HG03439 (cell line): ENCODE data around the gene CYCS.
"Not testable (repeated sequence)": the region's sequence is repeated elsewhere in the genome, so short reads cannot be mapped to it uniquely, and the experiment has no call there.

Source experiments
- ATAC-seq: cut with Tn5 transposase; IDR thresholded peaks from one replicate; pipeline ENCODE4 v1.9.1; 2021; ENCODE audit warnings: mild to moderate bottlenecking, moderate library complexity; ENCODE audit not compliant: unreplicated experiment

Gene CYCS

DNA sequence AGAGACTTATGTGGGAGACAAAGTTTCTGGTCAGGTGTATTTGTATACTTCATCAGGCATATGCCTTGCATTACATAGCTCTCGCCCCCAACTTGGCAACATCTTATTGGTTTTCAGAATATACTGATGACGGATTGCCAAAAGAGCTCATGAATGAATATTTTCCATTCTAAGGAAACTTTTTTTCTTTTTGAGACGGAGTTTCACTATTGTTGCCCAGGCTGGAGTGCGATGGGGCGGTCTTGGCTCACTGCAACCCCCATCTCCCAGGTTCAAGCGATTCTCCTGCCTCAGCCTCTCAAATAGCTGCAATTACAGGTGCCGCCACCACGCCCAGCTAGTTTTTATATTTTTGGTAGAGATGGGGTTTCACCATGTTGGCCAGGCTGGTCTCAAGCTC, 6.0 kb downstream of the CYCS start:
- ATAC-seq = no peak

DNA sequence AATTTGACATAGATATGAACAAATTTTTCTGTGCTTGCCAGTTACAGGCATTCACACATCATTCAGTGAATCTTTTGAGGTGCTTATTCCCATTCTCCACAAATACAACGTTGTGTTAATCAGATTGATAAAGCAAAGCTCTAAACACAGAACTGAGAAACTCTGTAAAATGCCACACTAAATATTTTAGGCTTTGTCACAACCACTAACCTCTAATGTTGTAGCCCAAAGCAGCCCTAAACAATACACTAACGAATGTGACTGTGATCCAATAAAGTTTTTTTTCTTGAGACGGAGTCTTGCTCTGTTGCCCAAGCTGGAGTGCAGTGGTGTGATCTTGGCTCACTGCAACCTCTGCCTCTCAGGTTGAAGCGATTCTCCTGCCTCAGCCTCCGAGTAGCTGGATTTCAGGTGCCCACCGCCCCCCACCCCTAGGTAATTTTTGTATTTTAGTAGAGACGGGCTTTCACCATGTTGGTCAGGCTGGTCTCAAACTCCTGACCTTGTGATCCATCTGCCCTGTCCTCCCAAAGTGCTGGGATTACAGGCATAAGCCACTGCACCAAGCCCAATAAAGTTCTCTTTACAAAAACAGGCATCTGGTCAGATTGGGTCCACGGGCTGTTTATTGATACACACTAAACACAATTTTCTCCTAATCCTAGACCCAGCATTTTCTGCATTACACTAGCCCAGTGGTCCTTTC, 6.9 kb downstream of the CYCS start:
- ATAC-seq = peak; percentile 40

DNA sequence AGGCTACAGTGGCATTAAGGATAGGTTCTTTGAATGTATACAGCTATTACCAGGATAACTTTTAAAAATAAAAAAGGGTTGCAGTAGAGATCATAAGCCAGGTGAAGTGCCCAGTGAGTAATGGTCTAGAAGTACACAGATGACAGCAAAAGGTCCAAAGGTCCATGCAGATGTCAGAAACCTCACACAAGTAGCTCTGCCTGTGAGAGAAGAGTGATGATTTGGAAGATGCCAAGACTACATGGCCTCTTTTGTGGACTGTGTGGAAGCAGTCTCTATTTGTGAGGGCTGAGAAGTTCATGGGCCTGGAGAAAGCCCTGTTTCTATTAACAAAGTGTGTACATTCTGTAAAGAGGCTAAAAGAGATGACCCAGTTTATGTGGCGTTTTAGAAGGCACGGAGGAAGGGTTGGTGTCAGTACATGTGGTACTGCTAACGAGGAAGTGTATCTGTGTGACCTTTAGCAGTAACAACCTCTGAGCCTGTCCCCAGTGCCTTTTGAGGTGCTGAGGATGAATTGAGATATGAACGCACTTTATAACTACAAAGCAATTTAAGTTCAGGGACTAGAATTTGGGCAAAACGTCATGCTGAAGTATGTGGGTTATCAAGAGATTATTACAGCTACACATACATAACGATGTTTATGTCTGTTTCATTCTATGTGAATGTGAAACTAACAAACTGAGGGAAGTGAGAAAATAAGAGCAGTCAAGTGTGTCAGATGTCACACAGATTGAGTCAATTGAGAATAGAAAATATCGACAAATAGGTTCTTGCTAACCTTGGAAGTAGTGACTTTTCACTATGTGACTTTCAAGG, 7.6 kb downstream of the CYCS start:
- peak; percentile 77 for ATAC-seq

GRCh38 chr7:25116621-25117020, 8.4 kb downstream of the CYCS start:
- ATAC-seq = no peak

DNA sequence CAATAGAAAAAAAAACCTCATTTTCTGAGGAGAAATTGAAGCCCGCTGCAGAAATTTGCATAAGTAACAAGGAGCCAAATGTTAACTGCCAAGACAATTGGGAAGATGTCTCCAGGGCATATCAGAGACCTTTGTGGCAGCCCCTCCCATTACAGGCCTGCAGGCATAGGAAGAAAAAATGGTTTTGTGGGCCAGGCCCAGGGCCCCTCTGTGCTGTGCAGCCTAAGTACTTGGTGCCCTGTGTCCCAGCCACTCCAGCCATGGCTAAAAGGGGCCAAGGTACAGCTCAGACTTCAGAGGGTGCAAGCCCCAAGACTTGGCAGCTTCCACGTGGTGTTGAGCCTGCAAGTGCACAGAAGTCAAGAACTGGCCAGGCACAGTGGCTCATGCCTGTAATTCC, 14.5 kb downstream of the CYCS start:
- not testable (repeated sequence) for ATAC-seq

GRCh38 chr7:25109276-25109675, 15.8 kb downstream of the CYCS start:
- no peak for ATAC-seq

GRCh38 chr7:25105911-25106310, 19.1 kb downstream of the CYCS start:
- ATAC-seq = no peak

GRCh38 chr7:25103773-25104172, 21.3 kb downstream of the CYCS start:
- no peak for ATAC-seq

DNA sequence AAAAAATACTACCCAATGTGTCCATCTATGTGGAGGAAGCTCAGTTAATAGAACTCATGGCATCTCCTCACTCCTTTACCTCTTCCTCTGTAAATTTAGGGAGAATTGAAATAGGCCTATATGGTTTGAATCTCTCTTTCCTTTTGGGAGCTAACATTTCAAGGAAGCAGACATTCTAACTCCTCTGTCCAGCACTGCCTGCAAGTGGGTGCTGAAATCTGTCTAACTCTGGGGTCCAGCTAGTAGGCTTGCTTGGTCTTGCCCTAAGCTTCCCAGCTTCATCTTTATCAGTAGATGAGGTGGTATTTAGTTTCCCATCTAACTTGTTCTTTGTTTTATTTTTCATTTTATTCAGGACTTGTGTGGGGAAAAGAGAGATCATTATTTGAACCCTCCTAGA, 23.2 kb downstream of the CYCS start:
- no peak for ATAC-seq

- peak; percentile 53 for ATAC-seq
Measured at GRCh38 chr7:25098096-25099046, 26.7 kb downstream of the CYCS start.

- no peak for ATAC-seq
Measured at GRCh38 chr7:25095516-25096345, 29.3 kb downstream of the CYCS start.

DNA sequence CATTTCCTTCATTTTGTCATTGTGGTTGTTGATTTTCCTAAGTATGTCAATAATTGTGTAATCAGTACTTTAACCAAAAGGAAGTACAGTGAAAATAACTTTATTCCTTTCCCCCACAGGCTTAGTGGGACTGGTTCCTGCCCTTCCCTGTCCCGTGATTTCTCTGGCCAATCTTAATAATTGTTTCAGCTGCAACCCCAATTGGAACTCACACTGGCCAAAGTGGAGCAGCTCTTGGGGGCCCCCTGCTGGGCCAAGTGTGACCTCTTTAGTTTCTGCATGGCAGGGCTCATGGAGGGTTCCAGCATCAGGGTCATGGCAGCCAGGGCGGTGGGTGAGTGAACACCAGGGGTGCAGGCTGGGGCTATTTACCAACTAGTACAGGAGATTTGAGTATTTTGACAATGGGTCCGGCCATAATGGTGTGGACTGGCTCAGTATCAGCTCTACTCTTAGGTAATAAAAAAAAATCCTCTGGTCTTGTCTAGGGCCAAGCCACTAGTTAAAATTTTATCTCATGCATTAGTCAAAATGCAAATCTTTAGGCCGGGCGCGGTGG, 31.7 kb downstream of the CYCS start:
- peak; percentile 76 for ATAC-seq

DNA sequence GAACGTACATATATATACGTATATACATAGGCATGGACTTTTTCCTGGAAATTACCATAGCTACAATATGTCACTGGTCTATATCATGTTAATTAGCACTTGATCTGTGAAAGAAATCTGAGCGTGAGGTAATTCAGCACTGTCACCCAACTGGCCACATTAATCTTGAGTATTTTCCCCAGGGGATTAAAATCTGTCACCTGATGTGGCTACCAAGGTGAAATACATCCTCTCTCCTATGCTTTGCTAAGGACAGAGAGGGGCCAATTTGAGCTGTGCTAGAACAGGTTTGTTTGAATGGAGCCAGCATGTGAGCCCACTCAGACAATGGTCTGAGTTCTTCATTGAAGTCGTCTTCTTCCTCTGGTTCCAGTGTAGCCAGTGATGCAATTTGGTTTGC, 33.3 kb downstream of the CYCS start:
- ATAC-seq = no peak

DNA sequence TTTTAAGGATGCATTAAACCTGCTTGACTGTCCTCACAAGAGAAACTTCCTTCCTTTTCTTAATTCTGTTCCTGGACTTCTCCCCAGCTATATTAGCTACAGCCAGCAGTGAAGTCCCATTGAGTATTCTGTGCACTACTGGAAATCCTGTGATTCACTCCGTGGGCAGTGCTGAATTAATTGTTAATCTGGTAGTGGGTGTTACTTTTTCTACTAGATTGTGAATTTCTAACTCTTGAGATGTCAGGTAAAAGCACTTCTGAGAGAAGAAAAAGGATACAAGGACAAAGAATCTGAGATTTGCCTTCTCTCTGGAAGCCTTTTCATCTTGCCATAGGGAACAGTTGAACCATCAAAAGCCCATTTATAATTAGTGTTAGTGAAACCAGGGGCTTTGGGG, 33.9 kb downstream of the CYCS start:
- no peak for ATAC-seq

DNA sequence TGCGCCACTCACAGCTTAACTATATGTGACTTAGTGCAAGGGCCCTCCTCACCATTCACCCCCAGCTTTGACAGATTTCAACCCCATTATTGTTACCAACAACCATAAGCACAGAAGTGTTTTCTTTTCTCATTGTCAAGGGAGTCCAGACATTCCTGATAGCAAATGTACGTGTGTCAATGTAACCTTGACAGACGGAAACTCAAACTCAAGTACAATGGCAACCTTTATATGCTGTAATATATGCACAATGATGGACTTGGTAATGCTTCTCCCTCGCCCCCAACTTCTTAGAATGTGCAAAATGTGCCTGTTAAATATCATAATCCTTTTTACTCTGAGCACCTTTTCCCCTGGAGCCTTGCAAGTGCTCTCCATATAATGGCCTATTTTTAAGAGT, 34.7 kb downstream of the CYCS start:
- ATAC-seq = no peak

- ATAC-seq = peak; percentile 65
Measured at GRCh38 chr7:25087855-25088254, 37.2 kb downstream of the CYCS start.

DNA sequence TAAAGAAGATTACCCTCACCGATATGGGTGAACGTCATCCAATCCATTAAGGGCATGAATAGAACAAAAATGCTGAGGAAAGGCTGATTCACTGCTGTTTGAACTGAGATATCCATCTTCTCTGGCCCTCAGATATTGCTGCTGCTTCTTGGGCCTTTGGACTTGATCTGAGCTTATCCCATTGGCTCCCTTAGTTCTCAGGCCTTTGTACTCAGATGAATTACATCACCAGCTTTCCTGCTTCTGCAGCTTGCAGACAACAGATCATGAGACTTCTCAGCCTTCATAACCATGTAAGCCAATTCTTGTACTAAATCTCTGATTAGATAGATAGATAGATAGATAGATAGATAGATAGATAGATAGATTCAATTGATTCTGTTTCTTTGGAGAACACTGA, 40.2 kb downstream of the CYCS start:
- no peak for ATAC-seq

GRCh38 chr7:25083201-25083600, 41.9 kb downstream of the CYCS start:
- ATAC-seq = no peak

DNA sequence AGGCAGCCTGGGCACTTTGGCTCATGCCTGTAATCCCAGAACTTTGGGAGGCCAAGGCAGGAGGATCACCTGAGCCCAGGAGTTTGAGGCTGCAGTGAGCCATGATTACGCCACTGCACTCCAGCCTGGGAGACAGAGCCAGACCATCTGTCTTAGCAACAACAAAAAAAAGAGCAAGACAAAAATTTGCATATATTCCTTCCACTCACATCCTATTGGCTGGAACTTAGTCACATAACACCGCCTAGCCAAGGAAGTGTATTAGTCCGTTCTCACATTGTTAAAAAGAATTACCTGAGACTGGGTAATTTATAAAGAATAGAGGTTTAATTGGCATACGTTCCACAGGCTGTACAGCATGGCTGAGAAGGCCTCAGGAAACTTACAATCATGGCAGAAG, 43.0 kb downstream of the CYCS start:
- not testable (repeated sequence) for ATAC-seq

- no peak for ATAC-seq
Measured at GRCh38 chr7:25077096-25077495, 48.0 kb downstream of the CYCS start.
